Activated CD4-positive, alpha-beta memory T cell treated with anti-CD3 and anti-CD28 coated beads for 36 hours (primary cell): Measurements from ENCODE around the gene PRR23E. TPM values are rescaled to one million over a fixed set of nuclear protein-coding genes. Genes with fewer than 3 reads are reported as not detected.
A peak's percentile ranks its signal among the peaks of the same experiment; 100 is the strongest.

Source experiments
- CTCF ChIA-PET: fragments of 350-600 bp; sonication (Branson Sonifier 250); formaldehyde crosslinking; loops from one replicate; lab custom pipeline; 2021; ENCODE audit warnings: antibody characterized with exemption, inconsistent platforms; lab: Charles Lee
- POLR2A ChIA-PET: fragments of 350-600 bp; sonication (Branson Sonifier 250); formaldehyde crosslinking; loops from one replicate; lab custom pipeline; 2021; ENCODE audit warnings: antibody characterized with exemption; lab: Charles Lee
- DNase-seq: peaks from one replicate; pipeline ENCODE4 v3.0.0-alpha.2; 2020
- H3K27ac Mint-ChIP-seq: one replicate; pipeline ENCODE4 v1.8.0; 2021; ENCODE audit warnings: mixed read lengths
- H3K27me3 Mint-ChIP-seq: one replicate; pipeline ENCODE4 v1.8.0; 2021; ENCODE audit warnings: mixed read lengths
- H3K36me3 Mint-ChIP-seq: one replicate; pipeline ENCODE4 v1.8.0; 2021; ENCODE audit warnings: mixed read lengths
- H3K4me1 Mint-ChIP-seq: one replicate; pipeline ENCODE4 v1.8.0; 2021; ENCODE audit warnings: low read depth, mixed read lengths
- H3K4me3 Mint-ChIP-seq: one replicate; pipeline ENCODE4 v1.8.0; 2021; ENCODE audit warnings: mild to moderate bottlenecking, mixed read lengths
- H3K9me3 Mint-ChIP-seq: one replicate; pipeline ENCODE4 v1.8.0; 2021; ENCODE audit warnings: mixed read lengths
- intact Hi-C: fragments of 100-400 bp; cut with micrococcal nuclease; formaldehyde crosslinking; loops from one replicate; pipeline ENCODE4 v1.15.1; 2023
- total RNA-seq, 2 experiments: library from RNA; stranded (reverse); gene quantifications; one replicate each; pipeline ENCODE4 v1.2.3, GENCODE V29; 2021

The PRR23E gene
- total RNA-seq = not detected

GRCh38 chr3:127192576-127193232, at the start of gene PRR23E:
Gene PRR23E, plus strand, starts transcription at chr3:127193131. Its CDS starts 3,555 bp downstream, at chr3:127196686.
- peaks cover 4% of the 10 kb centered on the region for H3K27me3 Mint-ChIP-seq
- DNase-seq = no peak
- POLR2A ChIA-PET = no interaction called here
- H3K27ac Mint-ChIP-seq = no peak within 1 kb of the TSS
- CTCF ChIA-PET = no interaction called here
- H3K36me3 Mint-ChIP-seq = no peaks in the 10 kb centered on the region
- H3K4me1 Mint-ChIP-seq = no peaks in the 10 kb centered on the region
- intact Hi-C loops = no loop called here
- no peaks in the 10 kb centered on the region for H3K9me3 Mint-ChIP-seq
- H3K4me3 Mint-ChIP-seq = no peak within 1 kb of the TSS

DNA sequence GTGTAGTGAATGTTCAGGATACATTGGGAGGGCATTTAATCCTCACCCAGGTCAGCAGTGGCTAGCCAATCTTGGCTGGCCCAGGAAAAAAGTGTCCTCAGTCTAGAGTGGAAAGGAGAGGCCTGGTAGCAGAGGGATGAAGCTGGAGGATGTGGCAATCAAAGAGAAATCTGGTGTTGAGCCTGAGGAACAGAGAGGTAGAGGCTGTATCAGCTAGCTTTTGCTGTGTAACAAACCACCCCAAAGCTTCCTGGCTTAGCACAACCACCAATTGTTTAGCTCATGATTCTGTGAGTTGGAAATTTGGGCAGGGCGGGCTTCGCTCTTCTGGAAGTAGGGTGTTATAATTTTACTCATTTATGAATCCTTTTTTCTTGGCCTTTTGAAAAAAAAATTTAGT, 49.8 kb upstream of the PRR23E start:
- Mint-ChIP-seq H3K4me1 (no peaks in the 10 kb centered on the region), H3K27ac (no peak overlapping the region), H3K27me3 (peaks cover 2% of the 10 kb centered on the region), H3K4me3 (no peak overlapping the region), H3K9me3 (peaks cover 4% of the 10 kb centered on the region), H3K36me3 (no peaks in the 10 kb centered on the region)
- no peak for DNase-seq
- intact Hi-C loops = no loop called here
- ChIA-PET CTCF (interaction anchor here (0.6 kb wide), 1 partner anchor 1222 kb away, joined by 4 read pairs; no protein-coding TSS in a partner anchor), POLR2A (no interaction called here)

DNA sequence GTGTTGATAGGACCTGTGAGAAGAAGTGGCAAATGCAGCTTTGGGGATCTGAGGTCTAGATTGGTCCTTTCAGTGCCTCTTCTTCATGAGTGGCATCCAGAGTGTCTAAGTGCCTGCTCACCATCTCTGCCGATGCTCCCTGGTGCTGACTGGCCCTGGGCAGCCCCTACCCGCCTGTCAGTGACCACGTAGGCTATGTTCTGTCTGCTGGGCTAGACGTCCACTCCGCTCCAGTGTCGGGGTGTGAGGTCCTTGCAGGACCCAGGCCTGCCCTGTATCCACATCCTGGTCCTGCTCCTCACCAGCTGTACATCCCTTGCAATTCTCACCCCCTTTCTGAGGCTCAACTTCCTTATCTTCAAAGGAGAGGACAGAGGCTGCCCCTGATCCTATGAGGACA, 48.3 kb upstream of the PRR23E start:
- intact Hi-C loops = no loop called here
- Mint-ChIP-seq H3K27me3 (peaks cover 2% of the 10 kb centered on the region), H3K9me3 (peaks cover 4% of the 10 kb centered on the region), H3K4me3 (no peak overlapping the region), H3K27ac (no peak overlapping the region), H3K4me1 (no peaks in the 10 kb centered on the region), H3K36me3 (no peaks in the 10 kb centered on the region)
- ChIA-PET CTCF (no interaction called here), POLR2A (no interaction called here)
- DNase-seq = no peak

- H3K4me1 Mint-ChIP-seq = no peaks in the 10 kb centered on the region
- CTCF ChIA-PET = no interaction called here
- peaks cover 2% of the 10 kb centered on the region for H3K27me3 Mint-ChIP-seq
- no peak for DNase-seq
- no peaks in the 10 kb centered on the region for H3K36me3 Mint-ChIP-seq
- intact Hi-C loops = no loop called here
- no peak overlapping the region for H3K27ac Mint-ChIP-seq
- POLR2A ChIA-PET = no interaction called here
- H3K9me3 Mint-ChIP-seq = peaks cover 4% of the 10 kb centered on the region
- no peak overlapping the region for H3K4me3 Mint-ChIP-seq
These were observed 47.7 kb upstream of the PRR23E start for GRCh38 chr3:127145266-127145665.

GRCh38 chr3:127147291-127147885, 45.5 kb upstream of the PRR23E start:
- Mint-ChIP-seq H3K27ac (no peak overlapping the region), H3K27me3 (peaks cover 2% of the 10 kb centered on the region), H3K4me3 (no peak overlapping the region), H3K4me1 (no peaks in the 10 kb centered on the region), H3K36me3 (no peaks in the 10 kb centered on the region), H3K9me3 (peaks cover 4% of the 10 kb centered on the region)
- ChIA-PET POLR2A (no interaction called here), CTCF (no interaction called here)
- DNase-seq = no peak
- intact Hi-C loops = no loop called here

DNA sequence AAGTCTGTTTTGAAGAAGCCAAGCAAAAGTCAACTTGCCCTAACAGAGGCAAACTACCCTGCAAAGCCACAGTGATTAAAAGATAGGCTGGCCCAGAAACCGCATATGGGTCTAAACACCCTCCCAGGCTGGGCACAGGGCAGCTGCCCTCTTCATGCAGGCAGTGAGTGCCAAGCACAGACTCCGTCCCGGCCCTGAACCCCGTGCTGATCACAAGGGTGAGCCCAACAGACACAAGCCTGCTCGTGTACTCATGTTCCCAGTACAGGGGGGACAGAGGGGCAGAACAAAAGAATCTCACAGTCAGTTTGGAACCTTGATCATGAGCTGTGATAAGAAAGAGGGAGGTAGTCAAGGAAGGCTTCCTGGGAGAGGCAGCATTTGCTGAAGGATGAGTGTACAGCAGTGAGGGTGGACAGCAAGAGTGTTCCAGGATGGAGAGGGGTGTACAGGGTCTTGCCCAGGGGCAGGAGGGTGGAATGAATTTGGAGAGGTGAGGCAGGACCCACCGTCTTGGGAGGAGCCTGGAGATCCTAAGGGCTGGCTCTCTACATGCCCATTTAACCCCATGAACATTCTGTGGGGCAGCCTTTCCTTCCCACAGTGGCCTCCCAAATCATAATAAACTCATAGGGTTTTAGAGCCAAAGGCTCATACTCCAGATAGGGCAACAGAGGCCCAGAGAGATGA, 43.2 kb upstream of the PRR23E start:
- H3K4me1 Mint-ChIP-seq = no peaks in the 10 kb centered on the region
- H3K4me3 Mint-ChIP-seq = no peak overlapping the region
- CTCF ChIA-PET = no interaction called here
- no peaks in the 10 kb centered on the region for H3K9me3 Mint-ChIP-seq
- POLR2A ChIA-PET = no interaction called here
- intact Hi-C loops = no loop called here
- H3K27ac Mint-ChIP-seq = no peak overlapping the region
- no peaks in the 10 kb centered on the region for H3K36me3 Mint-ChIP-seq
- H3K27me3 Mint-ChIP-seq = peaks cover 2% of the 10 kb centered on the region
- peak; percentile 3 for DNase-seq

DNA sequence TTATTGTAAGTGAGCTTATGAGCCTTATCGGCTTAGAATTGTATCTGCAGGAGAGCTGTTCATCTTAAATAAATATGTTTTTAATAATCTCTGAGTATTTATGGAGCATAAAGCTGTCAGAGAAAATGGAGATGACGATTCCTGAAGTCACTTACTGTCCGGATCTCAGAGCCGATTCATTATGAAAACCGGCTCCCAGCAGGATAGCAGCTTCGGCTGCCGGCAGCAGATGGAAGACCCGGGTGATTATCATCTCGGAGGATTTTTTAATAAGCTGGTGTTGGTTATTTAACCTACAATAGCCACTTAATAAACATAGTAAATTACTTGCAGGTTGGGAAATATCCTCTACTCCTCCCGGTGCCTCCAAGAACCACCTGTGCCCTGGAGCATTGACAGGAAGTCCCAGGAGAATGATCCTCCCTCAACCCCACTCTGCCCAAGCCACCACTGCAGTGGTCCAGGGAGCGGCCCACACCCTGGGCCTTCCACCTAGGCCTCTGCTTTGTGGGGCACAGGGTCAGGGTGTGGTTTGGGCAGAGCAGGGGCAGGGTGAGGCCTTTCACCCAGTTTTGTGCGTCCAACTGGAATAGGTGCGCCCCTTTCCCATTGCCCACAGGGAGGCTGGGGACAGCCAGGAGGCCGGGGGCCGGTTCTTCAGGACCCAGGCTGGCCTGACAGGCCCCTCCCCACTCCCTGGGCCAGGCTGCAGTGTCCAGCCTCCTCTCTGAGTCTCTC, 42.2 kb upstream of the PRR23E start:
- H3K27ac Mint-ChIP-seq = no peak overlapping the region
- H3K4me3 Mint-ChIP-seq = no peak overlapping the region
- intact Hi-C loops = no loop called here
- no peaks in the 10 kb centered on the region for H3K36me3 Mint-ChIP-seq
- H3K4me1 Mint-ChIP-seq = no peaks in the 10 kb centered on the region
- ChIA-PET POLR2A (no interaction called here), CTCF (no interaction called here)
- H3K27me3 Mint-ChIP-seq = peaks cover 2% of the 10 kb centered on the region
- no peaks in the 10 kb centered on the region for H3K9me3 Mint-ChIP-seq
- peak; percentile 0 for DNase-seq

GRCh38 chr3:127151251-127151564, 41.7 kb upstream of the PRR23E start:
- Mint-ChIP-seq H3K4me1 (no peaks in the 10 kb centered on the region), H3K27ac (no peak overlapping the region), H3K9me3 (no peaks in the 10 kb centered on the region), H3K27me3 (peaks cover 2% of the 10 kb centered on the region), H3K4me3 (no peak overlapping the region), H3K36me3 (no peaks in the 10 kb centered on the region)
- POLR2A ChIA-PET = no interaction called here
- DNase-seq = peak; percentile 1
- intact Hi-C loops = no loop called here
- CTCF ChIA-PET = no interaction called here

GRCh38 chr3:127151992-127152650, 40.8 kb upstream of the PRR23E start:
- Mint-ChIP-seq H3K4me3 (no peak overlapping the region), H3K4me1 (no peaks in the 10 kb centered on the region), H3K36me3 (no peaks in the 10 kb centered on the region), H3K27ac (no peak overlapping the region), H3K27me3 (peaks cover 2% of the 10 kb centered on the region), H3K9me3 (no peaks in the 10 kb centered on the region)
- ChIA-PET POLR2A (no interaction called here), CTCF (no interaction called here)
- no peak for DNase-seq
- intact Hi-C loops = no loop called here

GRCh38 chr3:127152684-127153505, 40.0 kb upstream of the PRR23E start:
- no peaks in the 10 kb centered on the region for H3K9me3 Mint-ChIP-seq
- POLR2A ChIA-PET = no interaction called here
- intact Hi-C loops = no loop called here
- peak; percentile 4 for DNase-seq
- no peaks in the 10 kb centered on the region for H3K4me1 Mint-ChIP-seq
- H3K4me3 Mint-ChIP-seq = no peak overlapping the region
- CTCF ChIA-PET = no interaction called here
- H3K36me3 Mint-ChIP-seq = no peaks in the 10 kb centered on the region
- peaks cover 4% of the 10 kb centered on the region for H3K27me3 Mint-ChIP-seq
- no peak overlapping the region for H3K27ac Mint-ChIP-seq

- H3K9me3 Mint-ChIP-seq = no peaks in the 10 kb centered on the region
- no peak overlapping the region for H3K4me3 Mint-ChIP-seq
- no peak for DNase-seq
- no peaks in the 10 kb centered on the region for H3K36me3 Mint-ChIP-seq
- ChIA-PET POLR2A (no interaction called here), CTCF (no interaction called here)
- no peaks in the 10 kb centered on the region for H3K4me1 Mint-ChIP-seq
- intact Hi-C loops = no loop called here
- H3K27me3 Mint-ChIP-seq = peaks cover 2% of the 10 kb centered on the region
- H3K27ac Mint-ChIP-seq = no peak overlapping the region
These were observed 39.5 kb upstream of the PRR23E start for GRCh38 chr3:127153506-127153815.
